KMS-11 (cell line): ENCODE results near the gene COLEC12.

ENCODE experiments used
- H2AFZ ChIP-seq: fragments of 200-600 bp; sonication (generic); 2 replicates; pipeline ENCODE4 v1.6.1; 2016; ENCODE audit warnings: antibody characterized with exemption, mixed run types, low read depth
- H3K27ac ChIP-seq: fragments of 200-600 bp; sonication (generic); 2 replicates; pipeline ENCODE4 v1.6.1; 2016; ENCODE audit warnings: mild to moderate bottlenecking, mixed run types
- H3K27me3 ChIP-seq: fragments of 200-600 bp; sonication (generic); 2 replicates; pipeline ENCODE4 v1.6.1; 2017; ENCODE audit warnings: mild to moderate bottlenecking, low read depth, mixed run types, moderate library complexity; ENCODE audit not compliant: insufficient read depth
- H3K36me3 ChIP-seq: fragments of 200-600 bp; sonication (generic); 2 replicates; pipeline ENCODE4 v1.6.1; 2017; ENCODE audit warnings: mild to moderate bottlenecking, mixed run types; ENCODE audit not compliant: insufficient read depth
- H3K4me1 ChIP-seq: fragments of 200-600 bp; sonication (generic); 2 replicates; pipeline ENCODE4 v1.6.1; 2016; ENCODE audit warnings: mild to moderate bottlenecking, low read depth, mixed run types; ENCODE audit not compliant: poor library complexity, severe bottlenecking
- H3K4me2 ChIP-seq: fragments of 200-600 bp; sonication (generic); 2 replicates; pipeline ENCODE4 v1.7.0; 2016; ENCODE audit warnings: mild to moderate bottlenecking, mixed run types
- H3K4me3 ChIP-seq: fragments of 200-600 bp; sonication (generic); IDR thresholded peaks from 2 replicates; pipeline ENCODE4 v1.6.1; 2017; ENCODE audit warnings: low read depth, low read length, mixed read lengths; ENCODE audit not compliant: insufficient read depth
- H3K79me2 ChIP-seq: fragments of 200-600 bp; sonication (generic); 2 replicates; pipeline ENCODE4 v1.6.1; 2016; ENCODE audit warnings: low read depth, mixed run types; ENCODE audit not compliant: insufficient read depth
- H3K9ac ChIP-seq: fragments of 200-600 bp; sonication (generic); 2 replicates; pipeline ENCODE4 v1.6.1; 2016; ENCODE audit warnings: mild to moderate bottlenecking, mixed run types
- H4K20me1 ChIP-seq: fragments of 200-600 bp; sonication (generic); 2 replicates; pipeline ENCODE4 v1.6.1; 2016; ENCODE audit warnings: mild to moderate bottlenecking, mixed run types; ENCODE audit not compliant: insufficient read depth
- CTCF ChIP-seq: fragments of 200-600 bp; sonication (generic); conservative IDR thresholded peaks from 2 replicates; pipeline ENCODE4 v1.6.1; 2017; ENCODE audit warnings: low read depth, mild to moderate bottlenecking, antibody characterized with exemption, low read length, moderate library complexity, mixed read lengths

COLEC12 gene

GRCh38 chr18:416930-417329 lies 83.6 kb downstream of the COLEC12 start:
- Histone ChIP-seq H3K9ac (no peak overlapping the region), H4K20me1 (no peaks in the 10 kb centered on the region), H3K27me3 (no peaks in the 10 kb centered on the region), H3K4me1 (no peaks in the 10 kb centered on the region), H3K36me3 (no peaks in the 10 kb centered on the region), H3K4me2 (no peak overlapping the region), H2AFZ (no peak overlapping the region), H3K4me3 (no peak overlapping the region), H3K79me2 (no peaks in the 10 kb centered on the region), H3K27ac (no peak overlapping the region)
- no peak for TF ChIP-seq CTCF

- Histone ChIP-seq H3K36me3 (no peaks in the 10 kb centered on the region), H3K27ac (no peak overlapping the region), H2AFZ (no peak overlapping the region), H3K27me3 (no peaks in the 10 kb centered on the region), H3K9ac (no peak overlapping the region), H3K4me3 (no peak overlapping the region), H3K4me1 (no peaks in the 10 kb centered on the region), H4K20me1 (no peaks in the 10 kb centered on the region), H3K79me2 (no peaks in the 10 kb centered on the region), H3K4me2 (no peak overlapping the region)
- TF ChIP-seq CTCF: no peak
Measured at GRCh38 chr18:415617-416612, 84.6 kb downstream of the COLEC12 start.

- no peaks in the 10 kb centered on the region for H3K4me1 ChIP-seq
- no peaks in the 10 kb centered on the region for H3K36me3 ChIP-seq
- TF ChIP-seq CTCF: no peak
- H3K27ac ChIP-seq: no peak overlapping the region
- H2AFZ ChIP-seq: no peak overlapping the region
- no peaks in the 10 kb centered on the region for H3K79me2 ChIP-seq
- H3K4me2 ChIP-seq: no peak overlapping the region
- H3K27me3 ChIP-seq: no peaks in the 10 kb centered on the region
- no peak overlapping the region for H3K9ac ChIP-seq
- H3K4me3 ChIP-seq: no peak overlapping the region
- no peaks in the 10 kb centered on the region for H4K20me1 ChIP-seq
Measured at GRCh38 chr18:415047-415446, 85.5 kb downstream of the COLEC12 start.

GRCh38 chr18:413233-413632 lies 87.3 kb downstream of the COLEC12 start:
- Histone ChIP-seq H3K27ac (no peak overlapping the region), H3K4me3 (no peak overlapping the region)

More at GRCh38 chr18:413233-413632, 87.3 kb downstream of the COLEC12 start:
- Histone ChIP-seq H3K79me2 (no peaks in the 10 kb centered on the region), H4K20me1 (no peaks in the 10 kb centered on the region), H3K4me2 (no peak overlapping the region), H3K9ac (no peak overlapping the region), H3K4me1 (no peaks in the 10 kb centered on the region), H2AFZ (no peak overlapping the region), H3K36me3 (no peaks in the 10 kb centered on the region), H3K27me3 (no peaks in the 10 kb centered on the region)
- TF ChIP-seq CTCF: no peak
